K562 (cell line): Measurements from ENCODE around the gene EXOC2. TPM values are rescaled to one million over a fixed set of nuclear protein-coding genes. Genes with fewer than 3 reads are reported as not detected.

Experiments used
- ATAC-seq: fragments of 200-7000 bp; cut with Tn5 transposase; 3 replicates; pipeline ENCODE4 v1.9.1; 2020; ENCODE audit warnings: moderate library complexity
- BruUV-seq: library from RNA; stranded (reverse); fragments of 400-500 nt; replicated peaks from 2 replicates; lab custom pipeline; 2021; lab: Mats Ljungman, UMichigan
- CTCF ChIA-PET: fragments of 300-600 bp; formaldehyde crosslinking; extraction: SDS; loops from one replicate; lab custom pipeline; 2021; ENCODE audit warnings: low intra/inter-chr PET ratio; lab: Yijun Ruan, JAX
- POLR2A ChIA-PET: fragments of 300-600, 350-650 bp; sonication (Branson Sonifier 250); formaldehyde crosslinking; extraction: SDS; loops from one replicate; lab custom pipeline; 2021; ENCODE audit warnings: antibody characterized with exemption, inconsistent platforms; lab: Yijun Ruan, JAX
- DNase-seq, 4 experiments: peaks; one replicate each; pipeline versions ENCODE4 v3.0.0 to v3.0.0-alpha.2; 2011 to 2018; ENCODE audit warnings: low spot score in 3 of 4, mixed read lengths in 3 of 4; ENCODE audit errors: extremely low read depth in 1 of 4
- FAIRE-seq: peaks from 2 replicates; lab custom pipeline; 2011; peaks lifted over from hg19 to GRCh38; lab: Jason Lieb, UNC
- H2AFZ ChIP-seq: 2 replicates; pipeline ENCODE4 v1.6.0; 2011; ENCODE audit warnings: low read depth, low read length, control low read depth, inconsistent platforms
- H3K27ac ChIP-seq: fragments of 200-600 bp; 3 replicates; pipeline ENCODE4 v1.8.0; 2011; ENCODE audit warnings: low read depth, mild to moderate bottlenecking, control low read depth, inconsistent platforms, low read length, moderate library complexity, mixed read lengths; ENCODE audit errors: extremely low read depth
- H3K27me3 ChIP-seq, 2 experiments: fragments of 300-600 bp in 1 of 2; 2 replicates in 1 of 2; 3 replicates in 1 of 2; pipeline versions ENCODE4 v1.6.0 to v1.8.0; 2011; ENCODE audit warnings: inconsistent platforms in 2 of 2, low read length in 2 of 2, mild to moderate bottlenecking in 1 of 2, mixed read lengths in 1 of 2, moderate library complexity in 1 of 2; ENCODE audit not compliant: control insufficient read depth in 2 of 2, insufficient read depth in 2 of 2
- H3K36me3 ChIP-seq: fragments of 300-600 bp; 3 replicates; pipeline ENCODE4 v1.8.0; 2011; ENCODE audit warnings: mild to moderate bottlenecking, low read length, inconsistent platforms; ENCODE audit not compliant: control insufficient read depth, insufficient read depth
- H3K4me1 ChIP-seq, 2 experiments: fragments of 200-600 bp in 1 of 2; replicated peaks in 1 of 2; 2 replicates in 1 of 2; 3 replicates in 1 of 2; pipeline versions ENCODE4 v1.5.1 to v1.8.0; 2011; ENCODE audit warnings: inconsistent platforms in 2 of 2, low read length in 2 of 2, mild to moderate bottlenecking in 1 of 2, mixed read lengths in 1 of 2, moderate library complexity in 1 of 2; ENCODE audit not compliant: control insufficient read depth in 2 of 2, insufficient read depth in 2 of 2
- H3K4me2 ChIP-seq: 2 replicates; pipeline ENCODE4 v1.6.1; 2011; ENCODE audit warnings: low read length, control low read depth, inconsistent platforms, mixed read lengths; ENCODE audit not compliant: insufficient read depth
- H3K4me3 ChIP-seq: fragments of 200-600 bp; sonication (generic), shearing (Covaris generic); 2 replicates; pipeline ENCODE4 v1.5.1; 2016; ENCODE audit warnings: control low read depth, inconsistent platforms
- H3K79me2 ChIP-seq: fragments of 200-600 bp; 3 replicates; pipeline ENCODE4 v1.8.0; 2011; ENCODE audit warnings: low read length, inconsistent platforms; ENCODE audit not compliant: control insufficient read depth, insufficient read depth
- H3K9ac ChIP-seq, 2 experiments: 2 replicates each; pipeline versions ENCODE4 v1.6.0 to v1.6.1; 2011; ENCODE audit warnings: low read depth in 2 of 2, low read length in 2 of 2, control low read depth in 1 of 2, inconsistent platforms in 1 of 2, mild to moderate bottlenecking in 1 of 2, mixed read lengths in 1 of 2; ENCODE audit not compliant: insufficient read depth in 1 of 2
- H3K9me1 ChIP-seq: one replicate; pipeline ENCODE4 v1.6.0; 2011; ENCODE audit warnings: inconsistent platforms, mild to moderate bottlenecking, low read length, moderate library complexity; ENCODE audit not compliant: control insufficient read depth, insufficient read depth
- H3K9me3 ChIP-seq: replicated peaks from 2 replicates; pipeline ENCODE4 v1.5.1; 2011; ENCODE audit warnings: low read depth, low read length, inconsistent platforms; ENCODE audit not compliant: control insufficient read depth, insufficient read depth
- H4K20me1 ChIP-seq: replicated peaks from 2 replicates; pipeline ENCODE4 v1.6.1; 2011; ENCODE audit warnings: low read length, inconsistent platforms, mixed read lengths; ENCODE audit not compliant: control insufficient read depth, insufficient read depth
- CEBPZ ChIP-seq: fragments of 150-350 bp; IDR thresholded peaks from 2 replicates; pipeline ENCODE4 v1.6.1; 2014; ENCODE audit warnings: low read depth, mild to moderate bottlenecking, low read length, borderline replicate concordance
- DDX20 ChIP-seq: fragments of 450-650 bp; IDR thresholded peaks from 2 replicates; pipeline ENCODE4 v1.6.1; 2016; ENCODE audit warnings: missing genetic modification characterization, low read depth, mild to moderate bottlenecking, missing compliant biosample characterization, moderate library complexity
- E4F1 ChIP-seq: fragments of 250-450 bp; sonication (Bioruptor Pico); IDR thresholded peaks from 2 replicates; pipeline ENCODE4 v1.5.0; 2021; ENCODE audit warnings: mild to moderate bottlenecking, borderline replicate concordance
- TRIM25 ChIP-seq: fragments of 450-650 bp; IDR thresholded peaks from 2 replicates; pipeline ENCODE4 v1.7.0; 2016; ENCODE audit warnings: borderline replicate concordance
- UBTF ChIP-seq, 2 experiments: IDR thresholded peaks; 2 replicates each; pipeline ENCODE4 v1.6.1; 2012; ENCODE audit warnings: improper control_type of control experiment in 2 of 2, low read depth in 2 of 2, low read length in 2 of 2, borderline replicate concordance in 1 of 2
- ZNF316 ChIP-seq: fragments of 450-650 bp; IDR thresholded peaks from 2 replicates; pipeline ENCODE4 v1.6.1; 2016
- ZNF354B ChIP-seq: fragments of 250-450 bp; sonication (Bioruptor Pico); IDR thresholded peaks from 2 replicates; pipeline ENCODE4 v1.4.0; 2020
- ZSCAN32 ChIP-seq: fragments of 450-650 bp; formaldehyde crosslinking; IDR thresholded peaks from 2 replicates; pipeline ENCODE4 v1.4.0; 2020; ENCODE audit warnings: mild to moderate bottlenecking, moderate library complexity
- WGBS: fragments of 100-300 bp; shearing (Covaris generic); methylation state at CpG from one replicate; pipeline ENCODE4 v1.1.6; 2016; ENCODE audit warnings: low coverage, mixed read lengths; ENCODE audit not compliant: insufficient coverage; ENCODE audit errors: missing lambda C conversion rate; 5-methylcytosine and 5-hydroxymethylcytosine counted together
- in situ Hi-C: fragments of 300-500 bp; cut with MboI; formaldehyde crosslinking; loops from 4 replicates; pipeline ENCODE4 v1.15.0; 2018; ENCODE audit warnings: inconsistent platforms, mixed read lengths
- intact Hi-C: fragments of 100-400 bp; cut with micrococcal nuclease; formaldehyde crosslinking; loops from 2 replicates; pipeline ENCODE4 v1.14.2; 2022
- polyA plus RNA-seq, 8 experiments: library from polyadenylated mRNA; depleted of rRNA in 4 of 8; stranded (reverse) in 5 of 8; unstranded in 3 of 8; fragments of >200 nt; fragmentation: Nextera tagmentation in 2 of 8; fragmentation: Illumina TruSeq in 1 of 8; extraction: Ambion mirVana in 2 of 8; extraction: Trizol in 1 of 8; gene quantifications; 2 replicates each; pipeline versions ENCODE4 v1.2.1 to v1.2.3, GENCODE V29; 2011 to 2014; ENCODE audit warnings: inconsistent platforms in 1 of 8, missing spikeins in 1 of 8
- total RNA-seq, 7 experiments: library from RNA; depleted of rRNA in 6 of 7; stranded (reverse); fragments of >200 nt in 6 of 7; fragmentation: Illumina TruSeq in 2 of 7; extraction: Trizol in 2 of 7; gene quantifications; 2 replicates each; pipeline versions ENCODE4 v1.2.1 to v1.2.3, GENCODE V29; 2011 to 2021; ENCODE audit warnings: low replicate concordance in 1 of 7

The EXOC2 gene
- total and polyA plus RNA-seq, 9 of the 15 experiments (the other 6 are each of a cell fraction or from before 2014, with no cell fraction given): 12.2 to 30.2 (median 24.2) TPM

- Histone ChIP-seq H3K9me3 (no peaks in the 10 kb centered on the region), H4K20me1 (no peaks in the 10 kb centered on the region; the same call in 1 of the 2 replicates), H3K36me3 (no peaks in the 10 kb centered on the region), H3K27me3 (peaks cover 42 to 88% of the 10 kb centered on the region in 2 experiments), H3K4me1 (peaks cover 0 to 6% of the 10 kb centered on the region in 2 experiments; a peak in 1 of 5 replicates), H2AFZ (no peak overlapping the region), H3K9me1 (no peaks in the 10 kb centered on the region), H3K79me2 (no peaks in the 10 kb centered on the region), H3K9ac (no peak overlapping the region), H3K4me2 (no peak overlapping the region), H3K27ac (no peak overlapping the region), H3K4me3 (no peak overlapping the region)
- no peak for ATAC-seq
- no peak for DNase-seq
- POLR2A ChIA-PET: interaction anchor here (0.6 to 3.3 kb wide), 3 partner anchors 10 to 59 kb away, joined by 3 to 10 read pairs (median 3); no protein-coding TSS in a partner anchor
- CTCF ChIA-PET: no interaction called here
- in situ Hi-C loops (no loop called here), intact Hi-C loops (no loop called here)
- WGBS: 2% methylated on average over 11 of the region's 11 CpGs
- no peak for FAIRE-seq
- no TSS peak for BruUV-seq
- no peak for TF ChIP-seq ZNF354B (CRISPR knock-in tag)
- no peak for TF ChIP-seq DDX20 (tag)
- TF ChIP-seq UBTF (IDR thresholded peaks at IDR 0.05; ENCODE audit: borderline replicate concordance in 1 of 2, low read depth in 2 of 2, low read length in 2 of 2): no peak
- no peak for TF ChIP-seq E4F1 (CRISPR knock-in tag)
- TF ChIP-seq CEBPZ: no peak
- no peak for TF ChIP-seq ZSCAN32 (CRISPR knock-in tag)
- no peak for TF ChIP-seq ZNF316
- TF ChIP-seq TRIM25: no peak
These were observed 247.1 kb downstream of the EXOC2 start for GRCh38 chr6:445571-446417.
